Small intestine (tissue), 7 donors: ENCODE data around the gene MYZAP. TPM values are rescaled to one million over a fixed set of nuclear protein-coding genes. Genes with fewer than 3 reads are reported as not detected.

Source experiments
- DNase-seq, 2 donors: peaks; one replicate each; pipeline versions ENCODE4 v3.0.0 to v3.0.0-alpha.2; 2013
- FAIRE-seq: peaks from 2 replicates; lab custom pipeline; 2012; peaks lifted over from hg19 to GRCh38; lab: Jason Lieb, UNC
- H3K27ac ChIP-seq, 3 donors: one replicate each; pipeline ENCODE4 v1.5.1; 2013; ENCODE audit warnings: low read length in 2 of 3, mild to moderate bottlenecking in 2 of 3, control low read depth in 1 of 3, inconsistent platforms in 1 of 3, low read depth in 1 of 3, moderate library complexity in 1 of 3
- H3K27me3 ChIP-seq, 3 donors: one replicate each; pipeline ENCODE4 v1.6.1; 2013; ENCODE audit warnings: low read length in 3 of 3, inconsistent platforms in 1 of 3; ENCODE audit not compliant: control insufficient read depth in 3 of 3, insufficient read depth in 3 of 3
- H3K36me3 ChIP-seq, 3 donors: one replicate each; pipeline ENCODE4 v1.6.1; 2013; ENCODE audit warnings: low read length in 3 of 3, inconsistent platforms in 1 of 3, low read depth in 1 of 3, mild to moderate bottlenecking in 1 of 3, moderate library complexity in 1 of 3; ENCODE audit not compliant: control insufficient read depth in 3 of 3, insufficient read depth in 2 of 3
- H3K4me1 ChIP-seq, 3 donors: one replicate each; pipeline ENCODE4 v1.6.1; 2013; ENCODE audit warnings: low read length in 2 of 3, inconsistent platforms in 1 of 3, low read depth in 1 of 3, mild to moderate bottlenecking in 1 of 3, moderate library complexity in 1 of 3; ENCODE audit not compliant: control insufficient read depth in 3 of 3, insufficient read depth in 2 of 3
- H3K4me3 ChIP-seq, 3 donors: one replicate each; pipeline ENCODE4 v1.5.1; 2013; ENCODE audit warnings: low read length in 3 of 3, control low read depth in 1 of 3, inconsistent platforms in 1 of 3, low read depth in 1 of 3, mild to moderate bottlenecking in 1 of 3, moderate library complexity in 1 of 3
- H3K9me3 ChIP-seq, 2 donors: one replicate each; pipeline ENCODE4 v1.6.1; 2013; ENCODE audit warnings: low read depth in 1 of 2, low read length in 1 of 2; ENCODE audit not compliant: control insufficient read depth in 2 of 2, insufficient read depth in 1 of 2
- WGBS, 3 donors: extraction: QIAGEN DNeasy Blood & Tissue Kit; methylation state at CpG; one replicate each; pipeline ENCODE4 v1.1.7; 2013; 5-methylcytosine and 5-hydroxymethylcytosine counted together
- polyA plus RNA-seq, 4 donors: library from polyadenylated mRNA; stranded (reverse) in 3 of 4; unstranded in 1 of 4; fragments of 200-250 nt in 3 of 4; fragments of 120-200 nt in 1 of 4; gene quantifications; one replicate each; pipeline versions ENCODE4 v1.2.1 to v1.2.3, GENCODE V29; 2013
- donor health status: healthy with polysubstance abuse.
- donor health status: control.
- donor health status: control.
- donor health status: Bipolar disorder and iron deficiency.
- donor health status: healthy.

MYZAP gene
- polyA plus RNA-seq, 4 donors: 12.8 to 38.6 (median 28.5) TPM

GRCh38 chr15:57596978-57597377 is 5.3 kb downstream of the MYZAP start:
- no peak for DNase-seq
- no peak overlapping the region for H3K4me3 ChIP-seq
- no peaks in the 10 kb centered on the region for H3K9me3 ChIP-seq
- no peaks in the 10 kb centered on the region for H3K27me3 ChIP-seq
- H3K36me3 ChIP-seq: peaks cover 0 to 8% (median 0%) of the 10 kb centered on the region in 3 donors
- WGBS, 3 donors: 57 to 73% (median 62%) methylated on average over 4 of the region's 4 CpGs
- peaks cover 0 to 65% (median 8%) of the 10 kb centered on the region in 3 donors for H3K4me1 ChIP-seq
- H3K27ac ChIP-seq: no peak overlapping the region
- no peak for FAIRE-seq

DNA sequence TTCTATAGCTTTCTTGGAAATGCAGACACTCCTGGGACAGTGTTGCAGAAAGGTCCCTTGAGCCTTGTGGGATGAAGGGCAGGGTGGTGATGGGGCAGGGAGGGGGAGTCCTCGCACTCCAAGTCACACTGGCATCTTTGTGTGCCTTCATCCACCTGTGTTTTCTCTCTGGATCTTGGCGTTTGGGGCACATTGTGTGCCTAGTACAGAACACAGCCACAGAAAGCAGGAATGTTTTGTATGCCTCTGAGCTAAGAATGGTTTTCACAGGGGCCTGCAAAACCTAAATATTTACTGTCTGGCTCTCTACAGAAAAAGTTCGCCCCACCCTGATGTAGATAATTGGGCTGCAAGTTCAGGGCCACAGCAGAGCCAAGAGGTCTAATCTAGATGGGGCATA is 5.7 kb downstream of the MYZAP start:
- DNase-seq (no peak), FAIRE-seq (no peak)
- Histone ChIP-seq H3K9me3 (no peaks in the 10 kb centered on the region), H3K36me3 (peaks cover 0 to 8% (median 0%) of the 10 kb centered on the region in 3 donors), H3K4me3 (no peak overlapping the region), H3K27me3 (no peaks in the 10 kb centered on the region), H3K27ac (peak overlapping the region in 1 of 3 donors; percentile 32), H3K4me1 (peaks cover 0 to 65% (median 8%) of the 10 kb centered on the region in 3 donors)
- WGBS, 3 donors: 22 to 51% (median 22%) methylated on average over 3 of the region's 3 CpGs

GRCh38 chr15:57598346-57598745 is 6.6 kb downstream of the MYZAP start:
- FAIRE-seq: no peak
- Histone ChIP-seq H3K4me3 (no peak overlapping the region), H3K4me1 (peaks cover 0 to 65% (median 8%) of the 10 kb centered on the region in 3 donors), H3K9me3 (no peaks in the 10 kb centered on the region), H3K36me3 (peaks cover 0 to 8% (median 0%) of the 10 kb centered on the region in 3 donors), H3K27me3 (no peaks in the 10 kb centered on the region), H3K27ac (peak overlapping the region in 2 of 3 donors; percentile 81 to 82)
- no peak for DNase-seq
- WGBS, 3 donors: 89 to 98% (median 92%) methylated on average over 5 of the region's 5 CpGs

DNA sequence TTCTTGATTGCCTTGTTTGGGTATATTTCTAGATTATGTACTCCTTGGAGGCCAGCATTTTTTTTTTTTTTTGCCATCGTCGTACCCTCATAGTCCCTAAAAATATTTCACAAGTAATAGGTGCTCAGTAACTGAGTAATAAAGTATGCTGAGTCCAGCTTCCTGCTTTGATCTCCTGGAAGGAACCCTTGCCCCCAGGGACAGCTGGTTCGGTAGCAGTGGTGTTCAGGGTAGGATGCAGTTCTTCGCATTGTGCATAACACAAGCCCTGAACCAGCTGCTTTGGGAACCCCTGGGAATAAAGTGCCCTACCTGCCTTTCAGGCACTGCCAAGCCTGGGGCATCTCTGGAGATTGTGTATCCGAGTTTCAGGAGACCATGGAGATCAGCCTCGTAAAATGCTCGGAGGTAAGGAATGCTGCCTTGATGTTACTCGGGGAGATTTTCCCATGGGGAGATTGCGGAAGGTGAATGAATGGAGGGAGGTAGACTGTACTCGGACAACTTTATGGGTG is 7.6 kb downstream of the MYZAP start:
- Histone ChIP-seq H3K9me3 (no peaks in the 10 kb centered on the region), H3K36me3 (peaks cover 0 to 14% (median 2%) of the 10 kb centered on the region in 3 donors), H3K27ac (peak overlapping the region; percentile 26 to 82 (median 81)), H3K4me3 (peak overlapping the region in 2 of 3 donors; percentile 39 to 47), H3K4me1 (peaks cover 0 to 63% (median 8%) of the 10 kb centered on the region in 3 donors), H3K27me3 (no peaks in the 10 kb centered on the region)
- peak; percentile 82 to 89 for DNase-seq
- WGBS, 3 donors: 16 to 61% (median 29%) methylated on average over 10 of the region's 10 CpGs
- FAIRE-seq: no peak

DNA sequence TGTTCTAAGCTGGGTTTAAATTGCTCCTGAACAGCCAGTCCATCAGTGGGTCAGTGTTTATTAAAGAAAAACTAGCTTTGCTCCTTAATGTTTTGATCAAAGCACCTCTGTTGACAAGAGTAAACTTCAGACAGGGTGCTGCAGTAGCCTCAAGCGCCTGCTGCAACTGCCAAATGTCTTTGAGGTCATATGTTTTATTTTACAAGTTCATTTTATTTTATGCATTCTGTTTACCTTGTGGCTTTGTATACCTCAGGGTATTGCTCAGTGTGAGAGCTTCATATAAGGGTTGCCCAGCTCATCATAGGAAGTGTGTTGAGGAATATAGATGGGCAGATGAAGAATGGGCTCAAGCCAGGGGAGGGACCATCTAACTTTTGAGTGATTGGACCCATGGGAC is 8.5 kb downstream of the MYZAP start:
- peak overlapping the region in 1 of 3 donors; percentile 82 for H3K27ac ChIP-seq
- DNase-seq: no peak
- H3K36me3 ChIP-seq: peaks cover 0 to 20% (median 2%) of the 10 kb centered on the region in 3 donors
- H3K4me3 ChIP-seq: peak overlapping the region in 2 of 3 donors; percentile 39 to 47
- no peaks in the 10 kb centered on the region for H3K27me3 ChIP-seq
- no peak for FAIRE-seq
- WGBS, 3 donors: 32 to 61% (median 40%) methylated on average over 1 of the region's 1 CpG
- peaks cover 0 to 57% (median 8%) of the 10 kb centered on the region in 3 donors for H3K4me1 ChIP-seq
- no peaks in the 10 kb centered on the region for H3K9me3 ChIP-seq

DNA sequence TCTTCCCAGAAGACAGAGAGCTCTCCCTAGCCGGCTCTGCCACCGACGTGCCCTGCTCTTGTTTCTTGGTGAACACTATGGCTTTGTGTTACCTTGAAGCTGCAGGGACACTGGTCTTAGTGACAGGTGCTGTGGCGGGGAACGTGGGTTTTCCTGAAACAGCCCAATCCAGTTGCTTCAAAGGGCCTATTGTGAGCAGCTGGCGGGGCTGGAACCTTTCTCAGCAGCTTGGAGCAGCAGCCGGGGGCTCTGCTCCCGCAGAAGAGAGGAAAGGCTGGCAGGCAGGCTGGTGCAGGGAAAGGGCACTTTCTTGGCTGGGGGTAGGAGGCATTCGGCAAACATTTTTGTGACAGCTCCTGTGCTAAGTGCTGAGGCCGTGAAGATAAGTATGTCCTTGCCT is 12.8 kb downstream of the MYZAP start:
- WGBS, 3 donors: 31 to 70% (median 35%) methylated on average over 10 of the region's 10 CpGs
- Histone ChIP-seq H3K36me3 (peaks cover 0 to 35% (median 5%) of the 10 kb centered on the region in 3 donors), H3K9me3 (no peaks in the 10 kb centered on the region), H3K4me3 (no peak overlapping the region), H3K27ac (no peak overlapping the region), H3K27me3 (no peaks in the 10 kb centered on the region), H3K4me1 (peaks cover 7 to 41% (median 12%) of the 10 kb centered on the region in 3 donors)
- DNase-seq: no peak
- no peak for FAIRE-seq

- Histone ChIP-seq H3K4me3 (no peak overlapping the region), H3K27me3 (no peaks in the 10 kb centered on the region), H3K9me3 (no peaks in the 10 kb centered on the region), H3K27ac (no peak overlapping the region), H3K36me3 (peaks cover 0 to 35% (median 5%) of the 10 kb centered on the region in 3 donors), H3K4me1 (peaks cover 7 to 41% (median 12%) of the 10 kb centered on the region in 3 donors)
- DNase-seq (no peak), FAIRE-seq (no peak)
- WGBS, 3 donors: 42 to 83% (median 63%) methylated on average over 1 of the region's 1 CpG
Observed at GRCh38 chr15:57605491-57605890, 13.8 kb downstream of the MYZAP start.

- H3K36me3 ChIP-seq: peaks cover 0 to 35% (median 5%) of the 10 kb centered on the region in 3 donors
- no peaks in the 10 kb centered on the region for H3K9me3 ChIP-seq
- no peak for DNase-seq
- H3K4me3 ChIP-seq: no peak overlapping the region
- peaks cover 7 to 44% (median 16%) of the 10 kb centered on the region in 3 donors for H3K4me1 ChIP-seq
- FAIRE-seq: no peak
- WGBS, 3 donors: 86 to 92% (median 89%) methylated on average over 2 of the region's 2 CpGs
- no peak overlapping the region for H3K27ac ChIP-seq
- no peaks in the 10 kb centered on the region for H3K27me3 ChIP-seq
Observed at GRCh38 chr15:57606048-57606447, 14.3 kb downstream of the MYZAP start.
